GM13976 (cell line): ENCODE measurements around the gene SMCO1.
A peak's percentile ranks its signal among the peaks of the same experiment; 100 is the strongest.

Experiments
- DNase-seq: peaks from one replicate; pipeline ENCODE4 v3.0.0; 2012; ENCODE audit warnings: low spot score
- in situ Hi-C: fragments of 300-500 bp; cut with MboI; formaldehyde crosslinking; loops from one replicate; pipeline ENCODE4 v1.12.0; 2022; ENCODE audit warnings: low sequenced_read_pairs, mixed read lengths, inconsistent platforms; ENCODE audit not compliant: unreplicated experiment
- TF ChIP-seq, protein P1 (sequence below): IDR thresholded peaks from 2 replicates; pipeline ENCODE4 v1.5.1; 2012; ENCODE audit warnings: borderline replicate concordance, mild to moderate bottlenecking; ENCODE audit not compliant: insufficient read depth; ENCODE audit errors: extremely low read depth, missing control alignments, control extremely low read depth

SMCO1 gene

DNA sequence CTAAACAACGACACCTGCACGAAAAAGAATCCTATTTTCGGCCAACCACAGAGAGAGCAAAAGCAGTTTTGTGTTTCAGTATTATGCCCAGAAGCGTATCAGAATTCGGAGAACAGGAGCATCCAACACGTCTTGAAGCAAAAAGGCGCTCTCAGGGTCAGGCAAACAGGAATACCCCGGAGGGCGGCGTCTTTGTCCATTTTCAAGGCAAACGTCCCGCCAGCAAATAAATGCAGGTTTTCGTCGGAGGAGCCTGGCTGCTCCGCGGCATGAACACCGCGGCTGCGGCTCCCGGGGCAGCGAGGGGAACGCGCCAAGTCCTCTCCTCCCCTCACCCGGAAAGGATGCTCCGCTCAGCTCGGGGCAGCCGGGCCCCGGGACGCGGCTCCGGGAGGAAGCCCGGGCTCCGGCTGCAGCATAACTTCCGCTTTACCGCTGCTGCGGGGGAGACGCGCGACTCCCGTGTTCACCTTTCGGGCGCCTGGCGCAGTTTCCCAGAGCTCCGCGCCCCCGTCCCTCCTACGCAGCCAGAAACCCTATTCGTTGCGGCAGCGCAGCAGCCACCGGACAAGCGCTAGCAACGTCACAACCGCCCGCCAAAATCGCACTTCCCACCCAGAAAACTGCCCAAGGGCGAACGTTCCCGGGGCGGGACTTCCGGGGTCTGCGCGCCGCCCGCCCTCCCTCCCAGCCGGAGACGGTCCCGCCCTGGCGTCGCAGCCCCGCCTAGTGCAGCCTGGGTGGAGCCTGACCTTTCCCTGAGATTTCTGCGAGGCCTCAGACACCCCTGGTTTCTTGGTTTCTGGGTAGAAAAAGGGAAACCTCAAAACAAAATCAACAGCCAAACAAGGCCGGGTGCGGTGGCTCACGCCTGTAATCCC, 11.7 kb downstream of the SMCO1 start, which contains the start of gene RNF168:
TSS of gene RNF168 (minus strand) at position 573 of the 881 bp plus-strand sequence. CDS start 595 bp downstream, outside the sequence.
- in situ Hi-C loops = no loop called here
- TF ChIP-seq, protein P1, sequence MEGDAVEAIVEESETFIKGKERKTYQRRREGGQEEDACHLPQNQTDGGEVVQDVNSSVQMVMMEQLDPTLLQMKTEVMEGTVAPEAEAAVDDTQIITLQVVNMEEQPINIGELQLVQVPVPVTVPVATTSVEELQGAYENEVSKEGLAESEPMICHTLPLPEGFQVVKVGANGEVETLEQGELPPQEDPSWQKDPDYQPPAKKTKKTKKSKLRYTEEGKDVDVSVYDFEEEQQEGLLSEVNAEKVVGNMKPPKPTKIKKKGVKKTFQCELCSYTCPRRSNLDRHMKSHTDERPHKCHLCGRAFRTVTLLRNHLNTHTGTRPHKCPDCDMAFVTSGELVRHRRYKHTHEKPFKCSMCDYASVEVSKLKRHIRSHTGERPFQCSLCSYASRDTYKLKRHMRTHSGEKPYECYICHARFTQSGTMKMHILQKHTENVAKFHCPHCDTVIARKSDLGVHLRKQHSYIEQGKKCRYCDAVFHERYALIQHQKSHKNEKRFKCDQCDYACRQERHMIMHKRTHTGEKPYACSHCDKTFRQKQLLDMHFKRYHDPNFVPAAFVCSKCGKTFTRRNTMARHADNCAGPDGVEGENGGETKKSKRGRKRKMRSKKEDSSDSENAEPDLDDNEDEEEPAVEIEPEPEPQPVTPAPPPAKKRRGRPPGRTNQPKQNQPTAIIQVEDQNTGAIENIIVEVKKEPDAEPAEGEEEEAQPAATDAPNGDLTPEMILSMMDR = no peak
- peak; percentile 97 for DNase-seq

DNA sequence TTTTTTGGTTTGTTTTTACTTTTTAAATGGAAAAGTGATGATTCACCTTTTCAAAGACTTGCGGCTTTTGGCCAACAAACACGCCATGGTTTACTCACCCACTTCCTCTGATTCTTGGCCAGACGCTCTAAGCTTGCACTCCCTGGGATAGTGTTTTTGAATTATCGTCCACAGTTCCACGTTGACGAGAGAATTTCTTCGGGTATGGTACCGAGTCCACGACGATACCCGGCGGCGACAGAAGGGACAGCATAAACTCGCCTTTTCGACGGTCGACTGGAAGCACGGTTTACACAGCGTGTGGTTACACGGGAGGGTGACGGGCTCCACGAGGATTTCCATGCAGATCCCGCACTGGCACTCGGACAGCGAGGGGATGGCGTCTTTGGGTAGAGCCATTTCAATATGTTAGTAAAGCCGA, 12.4 kb downstream of the SMCO1 start:
- in situ Hi-C loops = no loop called here
- DNase-seq = peak; percentile 47
- TF ChIP-seq, protein P1 = no peak

DNA sequence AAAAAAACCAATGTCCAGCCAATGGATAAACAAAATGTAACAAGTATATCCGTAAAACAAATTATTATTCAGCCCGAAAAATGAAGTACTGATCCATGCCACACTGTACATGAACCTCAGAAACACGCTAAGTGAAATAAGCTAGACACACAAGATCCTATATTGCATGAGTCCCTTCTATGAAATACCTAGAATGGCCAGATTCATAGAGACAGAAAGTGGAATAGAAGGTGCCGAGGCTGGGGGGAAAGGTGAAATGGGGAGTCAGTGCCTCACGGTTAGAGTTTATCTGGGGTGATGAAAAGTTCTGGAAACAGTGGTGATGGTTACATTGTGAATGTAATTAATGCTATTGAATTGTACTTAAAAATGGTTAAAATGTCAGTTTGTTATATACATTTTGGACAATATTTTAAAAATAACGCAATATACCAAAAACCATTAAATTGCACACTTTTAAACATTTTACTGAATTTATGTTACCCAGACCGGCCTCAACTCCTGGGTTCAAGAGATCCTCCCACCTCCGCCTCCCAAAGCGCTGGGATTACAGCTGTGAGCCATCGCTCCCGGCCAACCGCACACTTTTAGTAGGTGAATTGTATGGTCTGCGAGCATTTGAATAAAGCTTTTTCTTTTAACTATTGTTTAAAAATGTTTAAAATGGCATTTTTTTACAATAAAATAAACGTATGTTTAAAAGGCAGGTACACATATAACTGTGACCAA, 13.7 kb downstream of the SMCO1 start:
- TF ChIP-seq, protein P1 = no peak
- in situ Hi-C loops = no loop called here
- DNase-seq = no peak

DNA sequence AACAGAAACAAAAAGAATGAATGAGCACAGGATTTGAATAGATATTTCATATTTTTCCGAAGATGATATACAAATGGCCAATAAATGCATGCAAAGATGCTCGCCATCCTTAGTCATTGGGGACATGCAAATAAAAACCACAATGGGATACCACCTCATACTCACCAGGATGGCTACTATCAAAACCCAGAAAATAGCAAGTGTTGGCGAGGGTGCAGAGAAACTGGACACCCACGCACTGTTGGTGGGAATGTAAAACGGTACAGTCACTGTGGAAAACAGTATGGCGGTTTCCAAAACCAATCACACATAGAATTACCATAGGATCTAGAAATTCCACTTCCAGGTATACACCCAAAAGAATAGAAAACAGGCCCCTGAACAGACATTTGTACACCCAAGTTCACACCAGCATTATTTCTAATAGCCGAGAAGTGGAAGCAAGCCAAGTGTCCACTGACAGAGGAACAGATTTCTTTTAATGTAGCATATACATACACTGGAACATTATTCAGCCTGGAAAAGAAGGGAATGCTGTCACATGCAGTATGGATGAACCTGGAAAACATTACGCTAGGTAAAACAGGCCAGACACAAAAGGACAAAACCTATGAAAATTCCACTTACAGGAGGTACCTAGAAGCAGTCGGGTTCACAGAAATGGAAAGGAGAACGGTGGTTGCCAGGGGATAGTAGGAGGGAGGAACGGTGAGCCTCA, 15.2 kb downstream of the SMCO1 start:
- TF ChIP-seq, protein P1 = no peak
- in situ Hi-C loops = no loop called here
- DNase-seq = no peak

DNA sequence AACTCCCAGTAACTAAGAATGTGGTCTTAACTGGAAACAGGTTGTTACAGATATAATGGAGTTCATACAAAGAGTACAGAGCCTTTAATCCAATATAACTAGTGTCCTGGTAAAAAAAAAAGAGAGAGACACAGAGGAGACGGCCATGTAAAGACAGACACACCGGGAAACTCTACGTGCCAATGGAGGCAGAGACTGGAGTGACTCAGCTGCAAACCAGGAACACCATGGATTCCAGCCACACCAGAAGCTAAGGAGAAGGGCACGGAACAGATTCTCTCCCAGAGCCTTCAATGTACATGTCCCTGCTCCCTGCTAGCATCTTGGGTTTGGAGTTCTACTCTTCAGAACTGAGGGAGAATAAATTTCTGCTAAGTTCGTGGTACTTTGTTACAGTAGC, 16.1 kb downstream of the SMCO1 start:
- no peak for DNase-seq
- TF ChIP-seq, protein P1 = no peak
- in situ Hi-C loops = no loop called here

DNA sequence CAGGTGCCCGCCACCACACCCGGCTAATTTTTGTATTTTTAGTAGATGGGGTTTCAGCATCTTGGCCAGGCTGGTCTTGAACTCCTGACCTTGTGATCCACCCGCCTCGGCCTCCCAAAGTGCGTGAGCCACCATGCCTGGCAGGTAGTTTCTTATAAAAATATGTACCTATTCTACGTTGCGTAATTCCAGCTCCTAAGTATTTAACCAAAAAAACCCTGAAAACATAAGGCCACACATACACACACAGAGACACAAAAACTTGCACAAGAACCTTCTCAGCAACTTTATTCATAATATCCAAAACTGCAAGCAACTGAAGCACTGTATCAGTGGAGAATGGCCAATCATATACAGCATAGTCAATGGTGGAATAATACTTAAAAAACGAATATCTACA, 16.8 kb downstream of the SMCO1 start:
- no peak for DNase-seq
- TF ChIP-seq, protein P1 = no peak
- in situ Hi-C loops = no loop called here
